ENCODE measurements around the gene CCDC191.

DNA sequence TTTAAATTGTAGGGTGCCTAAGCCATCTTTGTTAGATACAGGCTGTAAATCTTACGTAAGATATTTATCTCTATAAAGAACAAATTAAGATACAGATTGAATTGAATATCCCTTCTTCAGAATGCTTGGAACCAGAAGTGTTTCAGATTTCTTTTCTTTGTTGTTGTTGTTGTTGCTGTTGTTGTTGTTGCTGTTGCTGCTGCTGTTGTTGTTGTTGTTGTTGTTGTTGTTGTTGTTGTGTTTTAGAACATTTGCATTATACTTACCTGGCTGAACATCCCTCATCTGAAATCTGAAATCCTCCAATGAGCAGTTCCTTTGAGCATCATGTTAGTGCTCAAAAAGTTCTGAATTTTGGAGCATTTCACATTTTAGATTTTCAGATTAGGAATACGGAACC is 26.8 kb upstream of the CCDC191 start:
- TF ChIP-seq YY1 (IDR thresholded peaks at IDR 0.05; ENCODE audit: insufficient read depth, insufficient read length) (no peak), ZNF274 (IDR thresholded peaks at IDR 0.05; ENCODE audit: low read depth, low read length) (no peak), SUZ12 (IDR thresholded peaks at IDR 0.05; ENCODE audit: extremely low read depth, insufficient read depth, insufficient read length) (no peak)

Data from NT2/D1 (cell line).